ENCODE measurements around the gene CEP104.

CEP104 gene

DNA sequence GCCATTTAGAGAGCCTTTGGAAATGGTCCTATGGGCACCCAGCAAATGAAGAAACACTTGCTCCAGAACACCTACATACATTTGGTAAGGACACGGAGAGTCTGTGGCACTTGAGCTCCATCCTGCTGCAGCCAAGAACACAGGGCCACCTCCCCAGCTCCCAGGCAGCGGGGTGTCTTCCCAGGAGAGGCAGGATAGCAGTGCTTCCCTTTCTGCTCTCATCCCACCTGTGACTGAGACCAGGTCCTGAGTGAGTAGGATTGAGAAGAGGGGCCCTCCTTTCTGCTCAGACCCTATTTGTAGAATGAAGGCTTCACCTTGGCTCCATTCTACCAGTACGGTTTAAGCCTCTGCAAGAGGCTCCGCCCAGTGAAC lies 38.9 kb upstream of the CEP104 start:
- TF ChIP-seq, protein P1, sequence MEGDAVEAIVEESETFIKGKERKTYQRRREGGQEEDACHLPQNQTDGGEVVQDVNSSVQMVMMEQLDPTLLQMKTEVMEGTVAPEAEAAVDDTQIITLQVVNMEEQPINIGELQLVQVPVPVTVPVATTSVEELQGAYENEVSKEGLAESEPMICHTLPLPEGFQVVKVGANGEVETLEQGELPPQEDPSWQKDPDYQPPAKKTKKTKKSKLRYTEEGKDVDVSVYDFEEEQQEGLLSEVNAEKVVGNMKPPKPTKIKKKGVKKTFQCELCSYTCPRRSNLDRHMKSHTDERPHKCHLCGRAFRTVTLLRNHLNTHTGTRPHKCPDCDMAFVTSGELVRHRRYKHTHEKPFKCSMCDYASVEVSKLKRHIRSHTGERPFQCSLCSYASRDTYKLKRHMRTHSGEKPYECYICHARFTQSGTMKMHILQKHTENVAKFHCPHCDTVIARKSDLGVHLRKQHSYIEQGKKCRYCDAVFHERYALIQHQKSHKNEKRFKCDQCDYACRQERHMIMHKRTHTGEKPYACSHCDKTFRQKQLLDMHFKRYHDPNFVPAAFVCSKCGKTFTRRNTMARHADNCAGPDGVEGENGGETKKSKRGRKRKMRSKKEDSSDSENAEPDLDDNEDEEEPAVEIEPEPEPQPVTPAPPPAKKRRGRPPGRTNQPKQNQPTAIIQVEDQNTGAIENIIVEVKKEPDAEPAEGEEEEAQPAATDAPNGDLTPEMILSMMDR (IDR thresholded peaks at IDR 0.05; ENCODE audit: low read depth, low read length), result no peak
- H3K36me3 ChIP-seq, result peaks cover 23% of the 10 kb centered on the region
- no peaks in the 10 kb centered on the region for H3K9me3 ChIP-seq (ENCODE audit: severe bottlenecking)
- no peak overlapping the region for H3K4me3 ChIP-seq (ENCODE audit: low read depth, low read length)
- H3K27me3 ChIP-seq (ENCODE audit: insufficient read depth, low read depth, severe bottlenecking), result no peaks in the 10 kb centered on the region
- no peak overlapping the region for H3K27ac ChIP-seq
- no peak for DNase-seq

DNA sequence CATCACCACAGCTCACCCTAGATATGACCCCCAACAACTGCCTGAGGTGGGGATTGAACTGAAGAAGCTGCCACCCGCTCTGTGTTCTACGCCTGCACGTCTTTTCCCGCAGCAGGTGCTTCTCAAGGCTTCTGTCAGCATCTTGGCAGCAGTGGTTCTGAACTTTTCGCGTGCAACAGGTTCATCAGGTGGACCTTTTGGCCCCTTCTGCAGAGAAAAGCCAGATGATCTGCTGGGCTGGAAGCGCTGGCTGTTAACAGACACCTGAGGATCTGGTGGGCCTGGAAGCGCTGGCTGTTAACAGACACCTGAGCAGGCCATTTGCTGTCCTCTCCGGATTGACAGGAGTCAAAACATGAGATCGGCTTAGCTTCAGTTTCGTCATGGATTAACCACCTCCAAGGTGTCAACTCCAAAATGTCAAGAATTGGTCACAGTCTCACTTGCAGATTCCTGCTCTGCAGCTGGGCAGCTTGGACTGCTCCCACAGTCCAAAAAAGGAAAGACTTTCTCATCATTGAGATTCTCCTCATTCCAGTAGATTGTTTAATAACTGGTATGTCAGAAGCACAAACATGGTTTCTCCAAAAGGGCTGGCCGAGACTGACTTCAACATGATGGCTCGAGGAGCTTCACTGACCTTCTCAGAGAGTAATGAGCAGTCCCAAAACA lies 38.4 kb upstream of the CEP104 start:
- TF ChIP-seq, protein P1 (IDR thresholded peaks at IDR 0.05; ENCODE audit: low read depth, low read length), result no peak
- H3K27ac ChIP-seq, result no peak overlapping the region
- no peak overlapping the region for H3K4me3 ChIP-seq (ENCODE audit: low read depth, low read length)

DNA sequence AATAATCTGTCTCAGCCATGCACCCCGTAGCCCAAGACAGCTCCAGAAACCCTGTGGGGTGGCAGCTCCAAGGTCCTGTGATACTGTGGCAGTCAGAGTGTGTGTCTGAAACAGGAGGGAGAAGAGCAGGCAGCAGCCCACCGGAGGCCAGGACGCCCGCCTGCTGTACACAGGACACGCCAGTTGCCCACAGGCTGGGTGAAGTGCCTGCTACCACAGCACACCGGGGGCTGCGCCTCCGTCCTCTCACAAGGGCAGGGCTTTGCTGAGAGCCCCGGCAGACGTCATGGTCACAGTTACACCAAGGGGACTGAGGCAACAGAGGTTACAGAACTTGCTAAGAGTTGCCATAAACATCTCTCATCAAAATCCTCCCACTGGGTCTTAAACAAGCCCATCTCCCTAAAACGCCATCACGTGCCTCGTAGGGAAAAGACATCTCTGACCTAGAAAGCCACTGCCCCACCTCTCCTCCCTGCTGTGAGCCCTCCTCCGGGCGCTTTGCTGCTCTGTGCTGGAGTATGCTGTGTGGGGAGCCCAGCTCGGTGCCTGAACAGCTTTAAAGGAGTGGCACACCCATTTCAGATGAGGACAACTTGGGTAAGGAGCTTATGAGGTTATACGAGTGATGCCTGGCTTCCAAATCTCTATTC lies 37.7 kb upstream of the CEP104 start:
- no peak for DNase-seq
- H3K4me3 ChIP-seq (ENCODE audit: low read depth, low read length), result no peak overlapping the region
- TF ChIP-seq, protein P1 (IDR thresholded peaks at IDR 0.05; ENCODE audit: low read depth, low read length), result no peak
- no peaks in the 10 kb centered on the region for H3K9me3 ChIP-seq (ENCODE audit: severe bottlenecking)
- H3K27ac ChIP-seq, result no peak overlapping the region
- H3K27me3 ChIP-seq (ENCODE audit: insufficient read depth, low read depth, severe bottlenecking), result no peaks in the 10 kb centered on the region
- H3K36me3 ChIP-seq, result peaks cover 33% of the 10 kb centered on the region

More for the DNA sequence above, 38.4 kb upstream of the CEP104 start:
- H3K27me3 ChIP-seq (ENCODE audit: insufficient read depth, low read depth, severe bottlenecking), result no peaks in the 10 kb centered on the region
- H3K9me3 ChIP-seq (ENCODE audit: severe bottlenecking), result no peaks in the 10 kb centered on the region
- H3K36me3 ChIP-seq, result peaks cover 28% of the 10 kb centered on the region
- DNase-seq, result no peak

DNA sequence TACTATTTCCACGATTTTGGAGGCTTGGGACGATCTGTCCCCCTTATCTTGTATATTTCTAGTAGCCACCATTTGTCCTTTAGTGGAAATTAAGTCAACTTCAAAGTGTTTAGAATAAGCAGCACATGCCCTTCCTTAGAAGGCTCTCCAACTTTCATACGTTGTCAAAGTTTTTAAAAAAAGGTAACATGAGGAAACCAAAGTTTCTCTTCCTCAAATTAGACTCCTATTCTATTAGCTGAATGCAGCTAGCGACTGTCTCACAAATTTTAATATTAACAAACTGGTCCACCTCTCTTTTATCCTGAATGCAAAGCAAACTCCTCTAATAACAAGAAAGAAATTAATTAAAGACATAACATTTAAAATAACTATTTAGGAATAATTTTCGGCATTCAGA lies 36.2 kb upstream of the CEP104 start:
- Histone ChIP-seq H3K36me3 (peaks cover 42% of the 10 kb centered on the region), H3K9me3 (ENCODE audit: severe bottlenecking) (no peaks in the 10 kb centered on the region), H3K27me3 (ENCODE audit: insufficient read depth, low read depth, severe bottlenecking) (no peaks in the 10 kb centered on the region), H3K27ac (no peak overlapping the region), H3K4me3 (ENCODE audit: low read depth, low read length) (no peak overlapping the region)
- TF ChIP-seq, protein P1 (IDR thresholded peaks at IDR 0.05; ENCODE audit: low read depth, low read length), result no peak
- DNase-seq, result no peak

DNA sequence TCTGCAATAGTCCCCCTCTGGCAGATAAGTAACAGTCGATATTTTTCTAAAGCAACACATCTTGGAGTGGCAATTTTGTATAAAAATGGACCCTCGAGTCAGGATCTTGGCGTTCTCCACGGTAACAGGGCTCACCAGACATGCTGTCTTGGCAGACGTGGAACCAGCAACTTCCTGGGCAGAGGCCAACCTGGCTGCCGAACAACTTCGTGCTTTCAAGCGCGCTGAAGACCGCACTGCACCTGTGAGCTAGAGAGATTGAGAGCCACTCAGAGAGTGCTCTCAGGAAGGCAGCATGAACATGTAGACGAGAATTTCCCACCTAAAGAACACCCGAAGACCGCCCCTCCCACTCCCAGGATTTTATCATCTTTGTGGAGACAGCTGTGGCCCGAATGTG lies 35.7 kb upstream of the CEP104 start:
- H3K4me3 ChIP-seq (ENCODE audit: low read depth, low read length), result no peak overlapping the region
- TF ChIP-seq, protein P1 (IDR thresholded peaks at IDR 0.05; ENCODE audit: low read depth, low read length), result no peak
- no peaks in the 10 kb centered on the region for H3K9me3 ChIP-seq (ENCODE audit: severe bottlenecking)
- peaks cover 46% of the 10 kb centered on the region for H3K36me3 ChIP-seq
- H3K27me3 ChIP-seq (ENCODE audit: insufficient read depth, low read depth, severe bottlenecking), result no peaks in the 10 kb centered on the region
- no peak overlapping the region for H3K27ac ChIP-seq
- DNase-seq, result no peak
